ENCODE data around the gene SRM. TPM values are rescaled to one million over a fixed set of nuclear protein-coding genes. Genes with fewer than 3 reads are reported as not detected.
A peak's percentile ranks its signal among the peaks of the same experiment; 100 is the strongest.

SRM gene
- total RNA-seq, 4 donors from 2014 or later, result 66.2 to 210 (median 87.4) TPM

DNA sequence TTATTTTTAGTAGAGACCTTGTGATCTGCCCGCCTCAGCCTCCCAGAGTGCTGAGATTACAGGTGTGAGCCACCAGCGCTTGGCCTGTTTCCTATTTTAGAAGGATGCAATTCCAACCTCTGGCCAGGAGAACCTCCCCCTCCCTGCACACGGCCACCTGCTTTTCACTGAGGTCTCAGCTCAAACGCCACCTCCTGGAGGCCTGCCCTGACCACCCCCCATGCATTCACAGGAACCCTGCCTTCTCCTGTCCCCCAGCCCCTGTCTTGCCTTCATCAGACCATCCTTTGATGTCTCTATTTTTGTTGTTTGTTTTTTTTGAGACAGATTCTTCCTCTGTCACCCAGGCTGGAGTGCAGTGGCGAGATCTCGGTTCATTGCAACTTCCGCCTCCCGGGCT, 2.3 kb downstream of the SRM start:
- H3K27ac ChIP-seq, result no peak overlapping the region
- H3K9me3 ChIP-seq, result no peaks in the 10 kb centered on the region
- H3K4me1 ChIP-seq, result peaks cover 0 to 48% (median 21%) of the 10 kb centered on the region in 4 donors
- H3K27me3 ChIP-seq, result no peaks in the 10 kb centered on the region
- peak overlapping the region in 1 of 4 donors; percentile 100 for H3K4me3 ChIP-seq
- WGBS, 2 donors, result 90 to 91% methylated on average over 8 of the region's 8 CpGs
- no peak for TF ChIP-seq EP300 (IDR thresholded peaks at IDR 0.05)
- no peak for TF ChIP-seq POLR2A (IDR thresholded peaks at IDR 0.05)
- TF ChIP-seq, protein P1, sequence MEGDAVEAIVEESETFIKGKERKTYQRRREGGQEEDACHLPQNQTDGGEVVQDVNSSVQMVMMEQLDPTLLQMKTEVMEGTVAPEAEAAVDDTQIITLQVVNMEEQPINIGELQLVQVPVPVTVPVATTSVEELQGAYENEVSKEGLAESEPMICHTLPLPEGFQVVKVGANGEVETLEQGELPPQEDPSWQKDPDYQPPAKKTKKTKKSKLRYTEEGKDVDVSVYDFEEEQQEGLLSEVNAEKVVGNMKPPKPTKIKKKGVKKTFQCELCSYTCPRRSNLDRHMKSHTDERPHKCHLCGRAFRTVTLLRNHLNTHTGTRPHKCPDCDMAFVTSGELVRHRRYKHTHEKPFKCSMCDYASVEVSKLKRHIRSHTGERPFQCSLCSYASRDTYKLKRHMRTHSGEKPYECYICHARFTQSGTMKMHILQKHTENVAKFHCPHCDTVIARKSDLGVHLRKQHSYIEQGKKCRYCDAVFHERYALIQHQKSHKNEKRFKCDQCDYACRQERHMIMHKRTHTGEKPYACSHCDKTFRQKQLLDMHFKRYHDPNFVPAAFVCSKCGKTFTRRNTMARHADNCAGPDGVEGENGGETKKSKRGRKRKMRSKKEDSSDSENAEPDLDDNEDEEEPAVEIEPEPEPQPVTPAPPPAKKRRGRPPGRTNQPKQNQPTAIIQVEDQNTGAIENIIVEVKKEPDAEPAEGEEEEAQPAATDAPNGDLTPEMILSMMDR (IDR thresholded peaks at IDR 0.05), result no peak
- no peak for DNase-seq (ENCODE audit: low spot score in 2 of 2)
- H3K36me3 ChIP-seq, result peaks cover 0 to 46% (median 8%) of the 10 kb centered on the region in 3 donors

DNA sequence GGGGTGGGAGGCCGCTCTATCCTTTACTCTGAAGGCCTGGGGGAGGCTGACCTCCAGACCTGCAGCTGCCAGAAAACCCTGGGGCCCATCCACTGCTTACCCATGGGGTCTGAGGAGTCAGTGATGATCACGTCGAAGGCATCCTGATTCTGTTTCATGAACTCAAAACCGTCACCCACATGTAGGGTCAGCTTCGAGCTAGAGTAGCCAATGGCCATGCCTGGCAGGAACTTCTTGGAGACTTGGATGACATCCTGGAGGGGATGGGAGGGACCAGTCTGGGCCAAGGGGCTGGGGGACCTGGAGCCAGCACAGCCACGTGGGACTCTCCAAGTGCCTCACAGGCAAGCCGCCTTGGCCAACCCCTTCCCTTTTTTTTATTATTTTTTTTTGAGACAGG, 3.3 kb downstream of the SRM start:
- H3K36me3 ChIP-seq, result peaks cover 0 to 46% (median 8%) of the 10 kb centered on the region in 3 donors
- TF ChIP-seq, protein P1 (IDR thresholded peaks at IDR 0.05), result no peak
- no peak for TF ChIP-seq POLR2A (IDR thresholded peaks at IDR 0.05)
- TF ChIP-seq EP300 (IDR thresholded peaks at IDR 0.05), result no peak
- 76 to 81% methylated on average over 5 to 7 of the region's 7 CpGs for WGBS, 2 donors
- no peak overlapping the region for H3K4me3 ChIP-seq
- H3K27ac ChIP-seq, result no peak overlapping the region
- H3K27me3 ChIP-seq, result no peaks in the 10 kb centered on the region
- DNase-seq (ENCODE audit: low spot score in 2 of 2), result no peak
- peaks cover 0 to 38% (median 18%) of the 10 kb centered on the region in 4 donors for H3K4me1 ChIP-seq
- no peaks in the 10 kb centered on the region for H3K9me3 ChIP-seq

DNA sequence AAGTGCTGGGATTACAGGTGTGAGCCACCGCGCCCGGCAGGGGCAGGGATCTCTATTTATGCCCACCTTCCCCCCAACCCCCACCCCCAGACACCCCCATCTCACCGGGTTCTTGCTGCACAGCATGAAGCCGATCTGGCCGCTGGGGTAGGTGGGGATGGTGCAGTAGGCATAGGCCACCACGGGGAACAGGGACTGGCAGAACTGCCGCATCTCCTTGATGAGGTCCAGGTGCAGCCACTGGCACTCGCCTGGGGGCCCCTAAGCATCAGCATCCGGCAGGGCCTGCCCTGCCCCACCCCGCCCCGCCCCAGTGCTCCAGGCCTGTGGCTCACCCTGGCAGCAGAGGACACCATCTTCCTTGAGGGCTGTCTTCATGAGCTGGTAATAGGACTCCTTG, 4.1 kb downstream of the SRM start:
- Histone ChIP-seq H3K27ac (no peak overlapping the region), H3K36me3 (peaks cover 0 to 46% (median 8%) of the 10 kb centered on the region in 3 donors), H3K27me3 (no peaks in the 10 kb centered on the region), H3K4me1 (peaks cover 0 to 30% (median 11%) of the 10 kb centered on the region in 4 donors), H3K4me3 (no peak overlapping the region), H3K9me3 (no peaks in the 10 kb centered on the region)
- 87 to 91% methylated on average over 6 to 7 of the region's 12 CpGs for WGBS, 2 donors
- TF ChIP-seq POLR2A (IDR thresholded peaks at IDR 0.05) (no peak), EP300 (IDR thresholded peaks at IDR 0.05) (no peak)
- TF ChIP-seq, protein P1 (IDR thresholded peaks at IDR 0.05), result no peak
- DNase-seq (ENCODE audit: low spot score in 2 of 2), result no peak

DNA sequence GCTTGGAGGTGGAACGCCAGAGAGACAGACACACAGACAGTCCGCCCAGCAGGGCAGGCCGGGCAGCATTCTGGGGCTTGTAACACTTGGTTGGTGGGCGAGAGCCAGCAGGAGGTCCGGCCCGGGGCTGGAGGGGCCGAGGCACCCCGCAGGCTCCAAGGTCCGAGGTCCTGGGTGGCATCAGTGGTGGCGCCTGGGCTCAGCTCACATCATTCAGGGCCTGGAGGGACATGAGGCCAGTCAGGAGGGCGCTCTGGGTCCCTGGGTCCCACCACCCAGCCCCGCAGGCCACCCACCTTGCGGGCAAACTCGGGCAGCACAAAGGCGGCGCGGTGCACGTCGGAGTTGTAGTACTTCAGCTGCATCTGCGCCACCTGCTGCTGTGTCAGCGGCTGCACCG, 5.2 kb downstream of the SRM start:
- no peak overlapping the region for H3K4me3 ChIP-seq
- H3K4me1 ChIP-seq, result peaks cover 0 to 28% (median 8%) of the 10 kb centered on the region in 4 donors
- no peak for DNase-seq (ENCODE audit: low spot score in 2 of 2)
- H3K36me3 ChIP-seq, result peaks cover 0 to 46% (median 8%) of the 10 kb centered on the region in 3 donors
- H3K27me3 ChIP-seq, result no peaks in the 10 kb centered on the region
- H3K9me3 ChIP-seq, result no peaks in the 10 kb centered on the region
- TF ChIP-seq, protein P1 (IDR thresholded peaks at IDR 0.05), result no peak
- no peak for TF ChIP-seq EP300 (IDR thresholded peaks at IDR 0.05)
- TF ChIP-seq POLR2A (IDR thresholded peaks at IDR 0.05), result no peak
- WGBS, 2 donors, result 80 to 85% methylated on average over 17 to 18 of the region's 22 CpGs
- no peak overlapping the region for H3K27ac ChIP-seq

DNA sequence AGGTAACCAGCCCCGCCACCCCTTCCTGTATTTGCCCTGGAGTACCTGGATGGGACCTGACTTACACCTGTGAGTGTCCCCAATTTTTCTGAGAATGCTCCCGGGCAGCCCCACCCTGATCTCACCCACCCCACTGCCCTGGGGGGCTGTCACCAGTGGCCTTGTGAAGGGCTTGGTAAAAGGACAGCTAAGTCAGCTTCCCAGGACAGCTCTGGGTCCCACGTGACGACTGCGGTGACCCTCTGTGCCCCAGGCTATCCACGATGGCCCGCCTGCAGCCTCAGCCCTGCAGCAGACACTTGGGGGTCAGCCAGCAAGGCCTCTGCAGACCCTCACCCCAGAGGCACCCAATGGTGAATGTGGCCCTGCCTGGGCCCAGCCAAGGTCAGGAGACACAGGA, 5.6 kb downstream of the SRM start:
- Histone ChIP-seq H3K27me3 (no peaks in the 10 kb centered on the region), H3K27ac (no peak overlapping the region), H3K4me1 (peaks cover 0 to 24% (median 7%) of the 10 kb centered on the region in 4 donors), H3K36me3 (peaks cover 0 to 46% (median 8%) of the 10 kb centered on the region in 3 donors), H3K9me3 (no peaks in the 10 kb centered on the region), H3K4me3 (no peak overlapping the region)
- no peak for DNase-seq (ENCODE audit: low spot score in 2 of 2)
- TF ChIP-seq POLR2A (IDR thresholded peaks at IDR 0.05), result no peak
- TF ChIP-seq EP300 (IDR thresholded peaks at IDR 0.05), result no peak
- TF ChIP-seq, protein P1 (IDR thresholded peaks at IDR 0.05), result no peak
- 77 to 84% methylated on average over 2 to 7 of the region's 7 CpGs for WGBS, 2 donors

All from tibial nerve (tissue), 4 donors.